H1 (cell line): ENCODE data around the gene CYP1B1. TPM values are rescaled to one million over a fixed set of nuclear protein-coding genes. Genes with fewer than 3 reads are reported as not detected.

Source experiments
- CBX5 ChIP-seq: fragments of 300-800, 300-1000 bp; sonication (generic); IDR thresholded peaks from 2 replicates; pipeline ENCODE4 v1.7.1; 2016; ENCODE audit warnings: antibody characterized with exemption, low read length, low read depth
- GTF2F1 ChIP-seq: IDR thresholded peaks from 2 replicates; pipeline ENCODE4 v1.6.1; 2012; ENCODE audit warnings: low read depth, low read length, improper control_type of control experiment, borderline replicate concordance
- HDAC2 ChIP-seq, 2 experiments: fragments of 300-600 bp in 1 of 2; sonication (generic) in 1 of 2; IDR thresholded peaks; 2 replicates each; pipeline ENCODE4 v1.6.1; 2011 to 2012; ENCODE audit warnings: low read depth in 2 of 2, low read length in 2 of 2, mild to moderate bottlenecking in 2 of 2, moderate library complexity in 2 of 2, borderline replicate concordance in 1 of 2, inconsistent platforms in 1 of 2
- KDM1A ChIP-seq: fragments of 200-600, 300-600 bp; sonication (generic); IDR thresholded peaks from 2 replicates; pipeline ENCODE4 v1.7.1; 2016; ENCODE audit warnings: mild to moderate bottlenecking, low read length, borderline replicate concordance
- NRF1 ChIP-seq: IDR thresholded peaks from 2 replicates; pipeline ENCODE4 v1.6.1; 2011; ENCODE audit warnings: mild to moderate bottlenecking, low read depth, low read length, improper control_type of control experiment
- RAD21 ChIP-seq, 2 experiments: IDR thresholded peaks in 1 of 2; conservative IDR thresholded peaks in 1 of 2; 2 replicates each; pipeline ENCODE4 v1.6.1; 2011; ENCODE audit warnings: low read depth in 2 of 2, low read length in 2 of 2, improper control_type of control experiment in 1 of 2, inconsistent platforms in 1 of 2, mild to moderate bottlenecking in 1 of 2, moderate library complexity in 1 of 2
- SP1 ChIP-seq: IDR thresholded peaks from 2 replicates; pipeline ENCODE4 v1.6.1; 2011; ENCODE audit warnings: low read depth, low read length
- polyA plus RNA-seq, 7 experiments: library from polyadenylated mRNA; depleted of rRNA in 3 of 7; stranded (reverse) in 5 of 7; unstranded in 2 of 7; fragments of >200 nt in 5 of 7; fragments of 200-250 nt in 2 of 7; gene quantifications; 1 replicate in 5 of 7; 2 replicates in 1 of 7; 4 replicates in 1 of 7; pipeline versions ENCODE4 v1.2.1 to v1.2.3, GENCODE V29; 2011 to 2013; ENCODE audit warnings: missing spikeins in 2 of 7, mixed read lengths in 2 of 7
- total RNA-seq: library from RNA; stranded (reverse); fragmentation: NEBNext Ultra II Directional; extraction: Animal tissue kit (Norgen Biotek cat#: 25700); gene quantifications from 2 replicates; pipeline ENCODE4 v1.2.1, GENCODE V29; 2021

Gene CYP1B1
- total and polyA plus RNA-seq, 2 of the 8 experiments (the other 6 are each of a cell fraction or from before 2014, with no cell fraction given) = 1.3 to 5.7 TPM

- TF ChIP-seq RAD21 (IDR thresholded peaks at IDR 0.05 in 1 of 2, conservative IDR thresholded peaks at IDR 0.05 in 1 of 2; ENCODE audit: low read depth in 2 of 2, low read length in 2 of 2) = no peak
- TF ChIP-seq KDM1A = 0 out of 2 replicates have a peak, but pooled peaks have one; percentile 18
- TF ChIP-seq SP1 = no peak
- TF ChIP-seq CBX5 = no peak
- no peak for TF ChIP-seq NRF1
- TF ChIP-seq HDAC2 (IDR thresholded peaks at IDR 0.05; ENCODE audit: borderline replicate concordance in 1 of 2, low read depth in 2 of 2, low read length in 2 of 2) = peak in 1 of 2 experiments; percentile 60; a peak in 1 of 4 replicates
- TF ChIP-seq GTF2F1 = no peak
Observed at GRCh38 chr2:38074764-38075506, 1.0 kb downstream of the CYP1B1 start (continued).
